Transverse colon (tissue), 4 donors: ENCODE measurements around the gene GALNT1.

Experiments
- CTCF ChIP-seq, 5 experiments: fragments of 200-600 bp in 3 of 5; fragments of 450-650 bp in 2 of 5; sonication (generic) in 3 of 5; IDR thresholded peaks; 1 replicate in 2 of 5; 2 replicates in 3 of 5; pipeline ENCODE4 v1.5.1; 2016 to 2017; ENCODE audit warnings: antibody characterized with exemption in 5 of 5, inconsistent platforms in 3 of 5, mild to moderate bottlenecking in 2 of 5, moderate library complexity in 1 of 5
- POLR2A ChIP-seq: fragments of 450-650 bp; IDR thresholded peaks from one replicate; pipeline ENCODE4 v1.6.1; 2016; ENCODE audit warnings: antibody characterized with exemption, mild to moderate bottlenecking, moderate library complexity
- POLR2AphosphoS5 ChIP-seq, 3 donors: sonication (generic); formaldehyde crosslinking; IDR thresholded peaks; one replicate each; pipeline ENCODE4 v1.6.1; 2016; ENCODE audit warnings: antibody characterized with exemption in 3 of 3

GRCh38 chr18:35703043-35703688 lies 121.6 kb downstream of the GALNT1 start:
- TF ChIP-seq CTCF (IDR thresholded peaks at IDR 0.05) (no peak), POLR2A (no peak), POLR2AphosphoS5 (IDR thresholded peaks at IDR 0.05) (no peak)
